Osteocyte (in vitro differentiated cells): Measurements from ENCODE around the gene ZBTB12. TPM values are rescaled to one million over a fixed set of nuclear protein-coding genes. Genes with fewer than 3 reads are reported as not detected.

Source experiments
- DNase-seq: peaks from one replicate; pipeline ENCODE4 v3.0.0; 2021; ENCODE audit warnings: mixed read lengths; ENCODE audit not compliant: unreplicated experiment; ENCODE audit errors: extremely low spot score
- H3K27ac Mint-ChIP-seq: one replicate; pipeline ENCODE4 v1.8.0; 2021; ENCODE audit warnings: mild to moderate bottlenecking, mixed read lengths; ENCODE audit not compliant: unreplicated experiment
- H3K27me3 Mint-ChIP-seq: one replicate; pipeline ENCODE4 v1.8.0; 2021; ENCODE audit warnings: mixed read lengths; ENCODE audit not compliant: unreplicated experiment
- H3K36me3 Mint-ChIP-seq: one replicate; pipeline ENCODE4 v1.8.0; 2021; ENCODE audit warnings: mixed read lengths; ENCODE audit not compliant: unreplicated experiment
- H3K4me1 Mint-ChIP-seq: one replicate; pipeline ENCODE4 v1.8.0; 2021; ENCODE audit warnings: mixed read lengths; ENCODE audit not compliant: unreplicated experiment
- H3K4me3 Mint-ChIP-seq: one replicate; pipeline ENCODE4 v1.8.0; 2021; ENCODE audit warnings: mild to moderate bottlenecking, moderate library complexity, mixed read lengths; ENCODE audit not compliant: unreplicated experiment
- H3K9me3 Mint-ChIP-seq: one replicate; pipeline ENCODE4 v1.8.0; 2021; ENCODE audit warnings: mixed read lengths; ENCODE audit not compliant: unreplicated experiment
- CTCF ChIP-seq: fragments of 200-600 bp; sonication (generic); IDR thresholded peaks from 2 replicates; pipeline ENCODE4 v1.5.0; 2021; ENCODE audit warnings: antibody characterized with exemption, mild to moderate bottlenecking, moderate library complexity
- total RNA-seq: library from RNA; stranded (reverse); gene quantifications from 2 replicates; pipeline ENCODE4 v1.2.1, GENCODE V29; 2021

Gene ZBTB12
- total RNA-seq, 1 donor from 2014 or later = 8.8 TPM

- Mint-ChIP-seq H3K27me3 (peaks cover 19% of the 10 kb centered on the region), H3K36me3 (no peaks in the 10 kb centered on the region), H3K4me1 (no peaks in the 10 kb centered on the region), H3K9me3 (no peaks in the 10 kb centered on the region), H3K4me3 (no peak overlapping the region), H3K27ac (no peak overlapping the region)
- DNase-seq = no peak
- TF ChIP-seq CTCF = no peak
These were observed 29.1 kb upstream of the ZBTB12 start for GRCh38 chr6:31930962-31931361.

- H3K4me1 Mint-ChIP-seq = no peaks in the 10 kb centered on the region
- DNase-seq = no peak
These were observed 26.7 kb upstream of the ZBTB12 start for GRCh38 chr6:31928672-31928939.

GRCh38 chr6:31927863-31928671 is 26.2 kb upstream of the ZBTB12 start:
- H3K27me3 Mint-ChIP-seq = peaks cover 9% of the 10 kb centered on the region
- no peak for TF ChIP-seq CTCF
- DNase-seq = no peak
- H3K36me3 Mint-ChIP-seq = no peaks in the 10 kb centered on the region
- no peaks in the 10 kb centered on the region for H3K9me3 Mint-ChIP-seq
- H3K4me1 Mint-ChIP-seq = no peaks in the 10 kb centered on the region
- H3K27ac Mint-ChIP-seq = no peak overlapping the region
- no peak overlapping the region for H3K4me3 Mint-ChIP-seq

More at GRCh38 chr6:31928672-31928939, 26.7 kb upstream of the ZBTB12 start:
- Mint-ChIP-seq H3K27me3 (peaks cover 15% of the 10 kb centered on the region), H3K36me3 (no peaks in the 10 kb centered on the region), H3K27ac (no peak overlapping the region), H3K9me3 (no peaks in the 10 kb centered on the region), H3K4me3 (no peak overlapping the region)
- no peak for TF ChIP-seq CTCF

- H3K4me3 Mint-ChIP-seq = no peak within 1 kb of the TSS
- H3K36me3 Mint-ChIP-seq = no peaks in the 10 kb centered on the region
- H3K27ac Mint-ChIP-seq = no peak within 1 kb of the TSS
These were observed 25.5 kb upstream of the ZBTB12 start, which contains the start of gene C2 for GRCh38 chr6:31927242-31927862. TSS of gene C2 (plus strand) at chr6:31927717. CDS start at chr6:31927753, 36 bp downstream.

More at GRCh38 chr6:31927242-31927862, 25.5 kb upstream of the ZBTB12 start, which contains the start of gene C2:
- H3K4me1 Mint-ChIP-seq = no peaks in the 10 kb centered on the region
- DNase-seq = no peak
- peaks cover 6% of the 10 kb centered on the region for H3K27me3 Mint-ChIP-seq
- TF ChIP-seq CTCF = no peak
- no peaks in the 10 kb centered on the region for H3K9me3 Mint-ChIP-seq
